Endodermal cell (in vitro differentiated cells): ENCODE results near the gene BCL7B. TPM values are rescaled to one million over a fixed set of nuclear protein-coding genes. Genes with fewer than 3 reads are reported as not detected.
A peak's percentile ranks its signal among the peaks of the same experiment; 100 is the strongest.
"Not testable (repeated sequence)": the region's sequence is repeated elsewhere in the genome, so short reads cannot be mapped to it uniquely, and the experiment has no call there.

ENCODE experiments used
- DNase-seq: peaks from one replicate; pipeline ENCODE4 v3.0.0-alpha.2; 2017
- H3K27ac ChIP-seq: 2 replicates; pipeline ENCODE4 v1.5.1; 2013; ENCODE audit warnings: mild to moderate bottlenecking, low read depth, low read length, moderate library complexity
- H3K27me3 ChIP-seq: 2 replicates; pipeline ENCODE4 v1.6.1; 2013; ENCODE audit warnings: mild to moderate bottlenecking, low read length, moderate library complexity; ENCODE audit not compliant: insufficient read depth, control insufficient read depth, poor library complexity, severe bottlenecking
- H3K36me3 ChIP-seq: 2 replicates; pipeline ENCODE4 v1.7.0; 2013; ENCODE audit warnings: mild to moderate bottlenecking, low read length, moderate library complexity; ENCODE audit not compliant: control insufficient read depth, insufficient read depth
- H3K4me1 ChIP-seq: one replicate; pipeline ENCODE4 v1.7.0; 2013; ENCODE audit warnings: low read length; ENCODE audit not compliant: control insufficient read depth, insufficient read depth
- H3K4me3 ChIP-seq: 2 replicates; pipeline ENCODE4 v1.5.1; 2013; ENCODE audit warnings: mild to moderate bottlenecking, low read length, moderate library complexity
- H3K9ac ChIP-seq: 2 replicates; pipeline ENCODE4 v1.6.1; 2013; ENCODE audit warnings: mild to moderate bottlenecking, low read length, moderate library complexity; ENCODE audit not compliant: poor library complexity, severe bottlenecking; ENCODE audit errors: extremely low read depth
- H3K9me3 ChIP-seq: 2 replicates; pipeline ENCODE4 v1.6.1; 2013; ENCODE audit warnings: mild to moderate bottlenecking, low read length, moderate library complexity; ENCODE audit not compliant: control insufficient read depth
- H3K27ac Mint-ChIP-seq: 2 replicates; pipeline ENCODE4 v1.8.0; 2020; ENCODE audit warnings: mixed read lengths
- H3K27me3 Mint-ChIP-seq: 2 replicates; pipeline ENCODE4 v1.8.0; 2021; ENCODE audit warnings: mild to moderate bottlenecking, mixed read lengths; ENCODE audit not compliant: insufficient read depth
- H3K36me3 Mint-ChIP-seq: 2 replicates; pipeline ENCODE4 v1.8.0; 2020; ENCODE audit warnings: low read depth, mixed read lengths
- H3K4me1 Mint-ChIP-seq: 2 replicates; pipeline ENCODE4 v1.8.0; 2020; ENCODE audit warnings: mixed read lengths
- H3K4me3 Mint-ChIP-seq: 2 replicates; pipeline ENCODE4 v1.8.0; 2020; ENCODE audit warnings: mild to moderate bottlenecking, moderate library complexity, mixed read lengths
- H3K9me3 Mint-ChIP-seq: 2 replicates; pipeline ENCODE4 v1.8.0; 2020; ENCODE audit warnings: mild to moderate bottlenecking, mixed read lengths
- WGBS, 2 experiments: methylation state at CpG; one replicate each; pipeline versions ENCODE4 v1.1.5 to v1.1.7; 2013; ENCODE audit warnings: missing lambda C conversion rate in 2 of 2, mixed read lengths in 1 of 2; ENCODE audit not compliant: insufficient coverage in 1 of 2, insufficient read length in 1 of 2; 5-methylcytosine and 5-hydroxymethylcytosine counted together
- total RNA-seq, 2 donors: library from RNA; stranded (reverse); fragmentation: NEBNext Ultra II Directional in 1 of 2; extraction: Animal tissue kit (Norgen Biotek cat#: 25700) in 1 of 2; gene quantifications; 2 replicates in 1 of 2; 3 replicates in 1 of 2; pipeline ENCODE4 v1.2.1, GENCODE V29; 2021
- TF ChIP-seq, protein P1 (sequence below): fragments of 200-600 bp; sonication (generic); conservative IDR thresholded peaks from 2 replicates; pipeline ENCODE4 v1.5.0; 2021; ENCODE audit warnings: antibody characterized with exemption, mild to moderate bottlenecking

Gene BCL7B
- total RNA-seq, 2 donors from 2014 or later = 31.0 to 37.7 TPM

DNA sequence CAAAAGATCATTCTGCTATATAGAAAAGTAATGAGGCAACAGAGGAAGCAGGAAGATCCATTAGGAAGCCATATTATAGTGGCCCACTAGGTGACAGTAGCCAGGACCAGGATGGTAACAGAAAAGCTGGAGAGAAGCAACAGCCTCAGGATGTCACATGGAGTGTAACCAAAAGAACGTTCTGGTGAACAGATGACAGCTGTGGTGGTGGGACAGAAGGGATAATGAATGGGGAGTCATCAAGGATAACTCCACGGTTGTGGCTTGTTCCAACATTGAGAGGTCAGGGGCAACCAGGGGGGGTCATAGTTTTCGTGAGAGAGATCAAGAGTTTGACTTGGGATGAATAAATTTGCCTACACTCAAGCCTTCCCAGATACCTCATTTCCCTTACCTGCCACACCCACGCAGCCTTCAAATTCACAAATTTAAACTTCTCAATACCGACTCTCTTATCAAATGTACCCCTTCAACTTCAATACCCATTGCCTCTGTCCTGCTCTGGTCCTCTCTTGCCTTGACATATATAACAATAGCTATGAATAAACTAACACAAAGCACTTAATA, 11.6 kb upstream of the BCL7B start:
- WGBS, 2 experiments = 90 to 96% methylated on average over 4 to 5 of the region's 5 CpGs

DNA sequence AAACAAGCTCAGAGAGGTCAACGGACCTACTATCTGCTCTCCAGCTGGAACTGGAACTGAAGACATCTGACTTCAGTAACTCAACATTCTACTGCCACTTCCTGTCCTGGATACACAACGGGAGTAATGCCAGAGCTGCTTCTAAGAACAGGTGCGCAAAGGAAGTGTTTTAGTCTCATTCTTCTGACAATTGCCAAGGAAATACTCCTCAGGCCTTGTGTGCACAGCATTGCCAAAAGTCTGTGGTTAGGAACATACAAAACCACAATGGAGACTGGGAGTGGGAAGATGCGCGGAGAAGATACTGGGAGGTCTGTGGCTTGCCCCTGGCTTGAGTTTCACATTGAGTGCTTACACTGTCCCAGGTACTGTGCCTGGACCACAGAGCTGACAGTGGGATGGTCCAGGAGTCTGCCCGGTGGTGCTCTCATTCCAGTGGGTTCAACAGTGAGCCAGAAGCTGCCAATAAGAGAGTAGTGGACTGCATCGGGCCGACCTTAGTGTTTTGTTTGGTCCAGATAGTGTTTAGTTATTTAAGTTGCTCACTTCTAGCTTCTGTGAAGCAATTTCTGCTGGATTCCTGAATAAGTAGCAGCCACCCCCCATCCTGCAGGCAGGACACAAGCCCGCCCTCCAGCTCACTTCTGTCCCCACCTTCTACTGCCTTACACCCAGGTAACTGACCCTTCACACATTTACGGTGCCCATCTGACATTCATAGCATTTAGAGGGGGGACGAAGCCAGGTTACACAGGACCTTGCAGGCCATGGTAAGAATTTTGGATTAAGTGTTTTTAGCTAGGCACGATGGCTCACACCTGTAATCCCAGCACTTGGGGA, 10.6 kb upstream of the BCL7B start:
- H3K36me3 ChIP-seq = peaks cover 43% of the 10 kb centered on the region
- H3K4me3 ChIP-seq = no peak overlapping the region
- H3K27ac ChIP-seq = peak overlapping the region; percentile 53
- 88 to 93% methylated on average over 7 to 12 of the region's 12 CpGs for WGBS, 2 experiments
- DNase-seq = no peak
- TF ChIP-seq, protein P1, sequence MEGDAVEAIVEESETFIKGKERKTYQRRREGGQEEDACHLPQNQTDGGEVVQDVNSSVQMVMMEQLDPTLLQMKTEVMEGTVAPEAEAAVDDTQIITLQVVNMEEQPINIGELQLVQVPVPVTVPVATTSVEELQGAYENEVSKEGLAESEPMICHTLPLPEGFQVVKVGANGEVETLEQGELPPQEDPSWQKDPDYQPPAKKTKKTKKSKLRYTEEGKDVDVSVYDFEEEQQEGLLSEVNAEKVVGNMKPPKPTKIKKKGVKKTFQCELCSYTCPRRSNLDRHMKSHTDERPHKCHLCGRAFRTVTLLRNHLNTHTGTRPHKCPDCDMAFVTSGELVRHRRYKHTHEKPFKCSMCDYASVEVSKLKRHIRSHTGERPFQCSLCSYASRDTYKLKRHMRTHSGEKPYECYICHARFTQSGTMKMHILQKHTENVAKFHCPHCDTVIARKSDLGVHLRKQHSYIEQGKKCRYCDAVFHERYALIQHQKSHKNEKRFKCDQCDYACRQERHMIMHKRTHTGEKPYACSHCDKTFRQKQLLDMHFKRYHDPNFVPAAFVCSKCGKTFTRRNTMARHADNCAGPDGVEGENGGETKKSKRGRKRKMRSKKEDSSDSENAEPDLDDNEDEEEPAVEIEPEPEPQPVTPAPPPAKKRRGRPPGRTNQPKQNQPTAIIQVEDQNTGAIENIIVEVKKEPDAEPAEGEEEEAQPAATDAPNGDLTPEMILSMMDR = no peak
- H3K36me3 Mint-ChIP-seq = peaks cover 39% of the 10 kb centered on the region
- no peaks in the 10 kb centered on the region for H3K4me1 Mint-ChIP-seq
- no peaks in the 10 kb centered on the region for H3K9me3 Mint-ChIP-seq
- H3K27me3 Mint-ChIP-seq = peaks cover 10% of the 10 kb centered on the region
- H3K27ac Mint-ChIP-seq = no peak overlapping the region
- no peak overlapping the region for H3K4me3 Mint-ChIP-seq
- no peaks in the 10 kb centered on the region for H3K9me3 ChIP-seq
- no peaks in the 10 kb centered on the region for H3K27me3 ChIP-seq
- H3K4me1 ChIP-seq = no peaks in the 10 kb centered on the region
- no peak overlapping the region for H3K9ac ChIP-seq

More for the DNA sequence above, 11.6 kb upstream of the BCL7B start:
- Histone ChIP-seq H3K9me3 (no peaks in the 10 kb centered on the region), H3K9ac (no peak overlapping the region), H3K4me1 (peaks cover under 1% of the 10 kb centered on the region), H3K27me3 (no peaks in the 10 kb centered on the region), H3K27ac (no peak overlapping the region), H3K4me3 (no peak overlapping the region), H3K36me3 (peaks cover 53% of the 10 kb centered on the region)
- no peak overlapping the region for H3K27ac Mint-ChIP-seq
- H3K4me1 Mint-ChIP-seq = peaks cover 3% of the 10 kb centered on the region
- TF ChIP-seq, protein P1 = peak; percentile 48
- H3K36me3 Mint-ChIP-seq = peaks cover 49% of the 10 kb centered on the region
- peaks cover 10% of the 10 kb centered on the region for H3K27me3 Mint-ChIP-seq
- H3K9me3 Mint-ChIP-seq = no peaks in the 10 kb centered on the region
- no peak for DNase-seq
- H3K4me3 Mint-ChIP-seq = no peak overlapping the region

DNA sequence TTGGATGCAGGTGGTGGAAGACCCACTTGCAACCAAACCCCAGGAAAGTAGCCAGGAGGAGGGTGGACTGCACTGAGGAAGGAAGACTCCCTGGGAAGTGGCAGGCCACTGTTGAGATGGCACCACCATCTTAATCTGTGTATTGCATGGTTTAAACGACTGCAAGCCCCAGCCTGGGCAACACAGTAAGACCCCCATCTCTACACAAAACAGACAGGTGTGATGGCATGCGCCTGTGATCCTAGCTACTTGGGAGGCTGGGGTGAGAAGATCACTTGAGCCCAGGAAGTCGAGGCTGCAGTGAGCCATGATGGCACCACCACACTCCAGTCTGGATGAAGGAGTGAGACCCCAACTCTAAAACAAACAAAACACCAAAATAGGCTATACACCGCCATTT, 9.7 kb upstream of the BCL7B start:
- H3K36me3 ChIP-seq = peaks cover 34% of the 10 kb centered on the region
- Mint-ChIP-seq H3K9me3 (no peaks in the 10 kb centered on the region), H3K27me3 (peaks cover 10% of the 10 kb centered on the region), H3K4me3 (no peak overlapping the region), H3K27ac (no peak overlapping the region), H3K4me1 (no peaks in the 10 kb centered on the region), H3K36me3 (peaks cover 30% of the 10 kb centered on the region)
- no peaks in the 10 kb centered on the region for H3K9me3 ChIP-seq
- TF ChIP-seq, protein P1 = no peak
- H3K4me3 ChIP-seq = no peak overlapping the region
- no peak overlapping the region for H3K9ac ChIP-seq
- H3K27me3 ChIP-seq = no peaks in the 10 kb centered on the region
- no peak for DNase-seq
- H3K27ac ChIP-seq = no peak overlapping the region
- H3K4me1 ChIP-seq = no peaks in the 10 kb centered on the region
- WGBS, 2 experiments = 71 to 92% methylated on average over 1 to 4 of the region's 4 CpGs

DNA sequence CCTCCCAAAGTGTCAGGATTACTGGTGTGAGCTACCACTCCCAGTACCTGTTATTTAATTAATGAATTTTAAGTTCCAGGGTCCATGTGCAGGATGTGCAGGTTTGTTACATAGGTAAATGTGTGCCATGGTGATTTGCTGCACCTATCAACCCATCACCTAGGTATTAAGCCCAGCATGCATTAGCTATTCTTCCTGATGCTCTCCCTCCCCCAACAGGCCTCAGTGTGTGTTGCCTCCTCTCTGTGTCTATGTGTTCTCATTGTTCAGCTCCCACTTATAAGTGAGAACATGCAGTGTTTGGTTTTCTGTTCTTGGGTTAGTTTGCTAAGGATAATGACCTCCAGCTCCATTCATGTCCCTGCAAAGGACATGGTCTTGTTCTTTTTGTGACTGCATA, 8.9 kb upstream of the BCL7B start:
- not testable (repeated sequence) for H3K4me1 Mint-ChIP-seq, H3K9me3 Mint-ChIP-seq, H3K9me3 ChIP-seq, DNase-seq, H3K4me3 Mint-ChIP-seq, H3K27ac Mint-ChIP-seq, H3K9ac ChIP-seq, H3K4me3 ChIP-seq, H3K4me1 ChIP-seq, H3K27ac ChIP-seq, H3K27me3 ChIP-seq
- peaks cover 12% of the 10 kb centered on the region for H3K27me3 Mint-ChIP-seq
- peaks cover 24% of the 10 kb centered on the region for H3K36me3 Mint-ChIP-seq
- H3K36me3 ChIP-seq = peaks cover 28% of the 10 kb centered on the region
